Measurements from ENCODE around the gene LMTK3.

LMTK3 gene

GRCh38 chr19:48511800-48512503 is at the start of gene LMTK3:
TSS of gene LMTK3 (minus strand) at chr19:48511835. CDS start at chr19:48511576, 259 bp downstream.
- in situ Hi-C loops (cut with HindIII; ENCODE audit: low sequenced_read_pairs) = no loop called here

GRCh38 chr19:48561412-48561811 is 49.8 kb upstream of the LMTK3 start:
- in situ Hi-C loops (cut with HindIII; ENCODE audit: low sequenced_read_pairs) = no loop called here

- in situ Hi-C loops (cut with HindIII; ENCODE audit: low sequenced_read_pairs) = no loop called here
Observed at GRCh38 chr19:48560095-48560530, 48.5 kb upstream of the LMTK3 start.

GRCh38 chr19:48558018-48558684 is 46.5 kb upstream of the LMTK3 start:
- in situ Hi-C loops (cut with HindIII; ENCODE audit: low sequenced_read_pairs) = no loop called here

- in situ Hi-C loops (cut with HindIII; ENCODE audit: low sequenced_read_pairs) = no loop called here
Observed at GRCh38 chr19:48556825-48557224, 45.2 kb upstream of the LMTK3 start.

GRCh38 chr19:48556163-48556562 is 44.5 kb upstream of the LMTK3 start:
- in situ Hi-C loops (cut with HindIII; ENCODE audit: low sequenced_read_pairs) = no loop called here

GRCh38 chr19:48554385-48555091 is 42.9 kb upstream of the LMTK3 start:
- in situ Hi-C loops (cut with HindIII; ENCODE audit: low sequenced_read_pairs) = no loop called here

- in situ Hi-C loops (cut with HindIII; ENCODE audit: low sequenced_read_pairs) = no loop called here
Observed at GRCh38 chr19:48553676-48554384, 42.2 kb upstream of the LMTK3 start.

GRCh38 chr19:48552406-48553322 is 41.0 kb upstream of the LMTK3 start:
- in situ Hi-C loops (cut with HindIII; ENCODE audit: low sequenced_read_pairs) = no loop called here

GRCh38 chr19:48551437-48552302 is 40.0 kb upstream of the LMTK3 start, which contains the start of gene SULT2B1:
TSS of gene SULT2B1 (plus strand) at chr19:48552172. CDS start at chr19:48552253, 81 bp downstream.
- in situ Hi-C loops (cut with HindIII; ENCODE audit: low sequenced_read_pairs) = no loop called here

GRCh38 chr19:48549380-48549779 is 37.7 kb upstream of the LMTK3 start:
- in situ Hi-C loops (cut with HindIII; ENCODE audit: low sequenced_read_pairs) = no loop called here

- in situ Hi-C loops (cut with HindIII; ENCODE audit: low sequenced_read_pairs) = no loop called here
Observed at GRCh38 chr19:48548253-48548911, 36.7 kb upstream of the LMTK3 start.

- in situ Hi-C loops (cut with HindIII; ENCODE audit: low sequenced_read_pairs) = no loop called here
Observed at GRCh38 chr19:48547722-48548121, 36.1 kb upstream of the LMTK3 start.

GRCh38 chr19:48544856-48545750 is 33.5 kb upstream of the LMTK3 start:
- in situ Hi-C loops (cut with HindIII; ENCODE audit: low sequenced_read_pairs) = no loop called here

- in situ Hi-C loops (cut with HindIII; ENCODE audit: low sequenced_read_pairs) = no loop called here
Observed at GRCh38 chr19:48543121-48543710, 31.6 kb upstream of the LMTK3 start.

- in situ Hi-C loops (cut with HindIII; ENCODE audit: low sequenced_read_pairs) = no loop called here
Observed at GRCh38 chr19:48541813-48542212, 30.2 kb upstream of the LMTK3 start.

- in situ Hi-C loops (cut with HindIII; ENCODE audit: low sequenced_read_pairs) = no loop called here
Observed at GRCh38 chr19:48540110-48540509, 28.5 kb upstream of the LMTK3 start.
